PC-3 (cell line): ENCODE results near the gene TICRR. TPM values are rescaled to one million over a fixed set of nuclear protein-coding genes. Genes with fewer than 3 reads are reported as not detected.

Source experiments
- ATAC-seq: fragments of 200-7000 bp; cut with Tn5 transposase; 2 replicates; pipeline ENCODE4 v1.9.1; 2020; ENCODE audit warnings: mild to moderate bottlenecking, moderate library complexity
- BruUV-seq: library from RNA; stranded (reverse); fragments of 400-500 nt; replicated peaks from 2 replicates; lab custom pipeline; 2021; lab: Mats Ljungman, UMichigan
- CTCF ChIA-PET: fragments of 300-600 bp; sonication (Branson Sonifier 250); formaldehyde crosslinking; loops from one replicate; lab custom pipeline; 2022; ENCODE audit warnings: antibody characterized with exemption; lab: Charles Lee
- POLR2A ChIA-PET: fragments of 300-600 bp; sonication (Branson Sonifier 250); formaldehyde crosslinking; loops from one replicate; lab custom pipeline; 2022; ENCODE audit warnings: antibody characterized with exemption; ENCODE audit not compliant: unreplicated experiment; lab: Charles Lee
- DNase-seq: peaks from one replicate; pipeline ENCODE4 v3.0.0-alpha.2; 2015
- H2AFZ ChIP-seq: fragments of 300-600 bp; sonication (generic); 2 replicates; pipeline ENCODE4 v1.6.0; 2016; ENCODE audit warnings: antibody characterized with exemption, low read length
- H3F3A ChIP-seq: fragments of 300-600 bp; sonication (generic); one replicate; pipeline ENCODE4 v1.6.0; 2017; ENCODE audit warnings: antibody characterized with exemption, low read length, control low read depth, mild to moderate bottlenecking; ENCODE audit not compliant: unreplicated experiment
- H3K27ac ChIP-seq: fragments of 300-600 bp; sonication (generic); 2 replicates; pipeline ENCODE4 v1.5.1; 2016; ENCODE audit warnings: mild to moderate bottlenecking, low read length
- H3K27me3 ChIP-seq: fragments of 300-600 bp; sonication (generic); 2 replicates; pipeline ENCODE4 v1.6.1; 2016; ENCODE audit warnings: low read length, mixed read lengths
- H3K36me3 ChIP-seq: fragments of 300-600 bp; sonication (generic); 2 replicates; pipeline ENCODE4 v1.6.1; 2016; ENCODE audit warnings: low read depth, mixed run types, low read length, mixed read lengths
- H3K4me1 ChIP-seq: fragments of 300-600 bp; sonication (generic); 2 replicates; pipeline ENCODE4 v1.5.1; 2016; ENCODE audit warnings: low read length; ENCODE audit not compliant: insufficient read depth
- H3K4me2 ChIP-seq: fragments of 300-600 bp; sonication (generic); 2 replicates; pipeline ENCODE4 v1.6.0; 2016; ENCODE audit warnings: low read length
- H3K4me3 ChIP-seq: fragments of 300-600 bp; sonication (generic); 2 replicates; pipeline ENCODE4 v1.5.1; 2016; ENCODE audit warnings: mild to moderate bottlenecking, low read length, mixed read lengths
- H3K79me2 ChIP-seq: fragments of 300-600 bp; sonication (generic); 2 replicates; pipeline ENCODE4 v1.6.1; 2017; ENCODE audit warnings: low read length, mixed read lengths
- H3K9ac ChIP-seq: fragments of 300-600 bp; sonication (generic); 2 replicates; pipeline ENCODE4 v1.6.0; 2016; ENCODE audit warnings: mild to moderate bottlenecking, low read length
- H3K9me2 ChIP-seq: fragments of 300-600 bp; sonication (generic); replicated peaks from 2 replicates; pipeline ENCODE4 v1.6.1; 2016; ENCODE audit warnings: mixed run types, low read length, mixed read lengths
- H3K9me3 ChIP-seq: fragments of 300-600 bp; sonication (generic); 2 replicates; pipeline ENCODE4 v1.6.1; 2016; ENCODE audit warnings: low read length, mixed read lengths
- H4K20me1 ChIP-seq: fragments of 300-600 bp; sonication (generic); 2 replicates; pipeline ENCODE4 v1.6.1; 2016; ENCODE audit warnings: low read length, mixed read lengths
- CTCF ChIP-seq: fragments of 300-600 bp; sonication (generic); conservative IDR thresholded peaks from 2 replicates; pipeline ENCODE4 v1.5.1; 2017; ENCODE audit warnings: antibody characterized with exemption, low read depth, mild to moderate bottlenecking, low read length
- EZH2 ChIP-seq: fragments of 300-600 bp; sonication (generic); IDR thresholded peaks from one replicate; pipeline ENCODE4 v1.6.1; 2017; ENCODE audit warnings: antibody characterized with exemption, mild to moderate bottlenecking, low read length; ENCODE audit not compliant: unreplicated experiment
- EZH2phosphoT487 ChIP-seq: fragments of 300-600 bp; sonication (generic); IDR thresholded peaks from 2 replicates; pipeline ENCODE4 v1.6.1; 2018; ENCODE audit warnings: mild to moderate bottlenecking, antibody characterized with exemption, low read length, borderline replicate concordance
- intact Hi-C: fragments of 100-400 bp; cut with micrococcal nuclease; formaldehyde crosslinking; loops from 2 replicates; pipeline ENCODE4 v1.9.0; 2023
- total RNA-seq: library from RNA; depleted of rRNA; stranded (reverse); fragments of >200 nt; gene quantifications from 2 replicates; pipeline ENCODE4 v1.2.3, GENCODE V29; 2014

Gene TICRR
- total RNA-seq, 1 experiment from 2014 or later: 14.3 TPM

GRCh38 chr15:89625716-89626115 is 50.4 kb downstream of the TICRR start:
- H3K4me1 ChIP-seq: no peaks in the 10 kb centered on the region
- no peaks in the 10 kb centered on the region for H3K27me3 ChIP-seq
- no peaks in the 10 kb centered on the region for H3K9me3 ChIP-seq
- BruUV-seq: no TSS peak
- intact Hi-C loops: no loop called here
- no peak overlapping the region for H3K4me3 ChIP-seq
- no peaks in the 10 kb centered on the region for H3K9me2 ChIP-seq
- no peaks in the 10 kb centered on the region for H3F3A ChIP-seq
- no peak overlapping the region for H2AFZ ChIP-seq
- no peaks in the 10 kb centered on the region for H3K79me2 ChIP-seq
- H4K20me1 ChIP-seq: no peaks in the 10 kb centered on the region
- no peak overlapping the region for H3K4me2 ChIP-seq
- DNase-seq (no peak), ATAC-seq (no peak)
- TF ChIP-seq EZH2: no peak
- TF ChIP-seq CTCF: no peak
- H3K27ac ChIP-seq: no peak overlapping the region
- POLR2A ChIA-PET: no interaction called here
- peaks cover 89% of the 10 kb centered on the region for H3K36me3 ChIP-seq
- CTCF ChIA-PET: no interaction called here
- H3K9ac ChIP-seq: no peak overlapping the region

GRCh38 chr15:89627256-89627970 is 52.1 kb downstream of the TICRR start:
- Histone ChIP-seq H3K9me2 (no peaks in the 10 kb centered on the region), H3K9ac (no peak overlapping the region), H3K79me2 (no peaks in the 10 kb centered on the region)

GRCh38 chr15:89628301-89628700 is 53.0 kb downstream of the TICRR start:
- Histone ChIP-seq H3F3A (no peaks in the 10 kb centered on the region), H3K4me1 (no peaks in the 10 kb centered on the region), H3K79me2 (no peaks in the 10 kb centered on the region), H3K27me3 (no peaks in the 10 kb centered on the region), H3K4me3 (no peak overlapping the region), H3K27ac (no peak overlapping the region), H3K9ac (no peak overlapping the region), H3K36me3 (peaks cover 77% of the 10 kb centered on the region), H3K9me2 (no peaks in the 10 kb centered on the region), H3K4me2 (no peak overlapping the region), H3K9me3 (no peaks in the 10 kb centered on the region), H4K20me1 (no peaks in the 10 kb centered on the region), H2AFZ (no peak overlapping the region)
- intact Hi-C loops: no loop called here
- DNase-seq (no peak), ATAC-seq (no peak)
- CTCF ChIA-PET: no interaction called here
- BruUV-seq: TSS peak; percentile 44
- TF ChIP-seq EZH2phosphoT487: no peak
- no peak for TF ChIP-seq CTCF
- no peak for TF ChIP-seq EZH2
- POLR2A ChIA-PET: no interaction called here

More at GRCh38 chr15:89627256-89627970, 52.1 kb downstream of the TICRR start:
- no peak for DNase-seq
- ChIA-PET POLR2A (no interaction called here), CTCF (no interaction called here)
- BruUV-seq: no TSS peak
- Histone ChIP-seq H2AFZ (no peak overlapping the region), H3K27ac (no peak overlapping the region), H3K4me2 (no peak overlapping the region), H3K9me3 (no peaks in the 10 kb centered on the region), H3K4me1 (no peaks in the 10 kb centered on the region), H3K27me3 (no peaks in the 10 kb centered on the region), H3K4me3 (no peak overlapping the region), H3F3A (no peaks in the 10 kb centered on the region), H3K36me3 (peaks cover 82% of the 10 kb centered on the region), H4K20me1 (no peaks in the 10 kb centered on the region)
- intact Hi-C loops: no loop called here
- ATAC-seq: no peak
- no peak for TF ChIP-seq EZH2phosphoT487
- TF ChIP-seq EZH2: no peak
